RWPE2 (cell line): Measurements from ENCODE around the gene CTTN.
"Not testable (repeated sequence)": the region's sequence is repeated elsewhere in the genome, so short reads cannot be mapped to it uniquely, and the experiment has no call there.

Source experiments
- ATAC-seq: fragments of 200-7000 bp; cut with Tn5 transposase; 3 replicates; pipeline ENCODE4 v1.9.1; 2021; ENCODE audit warnings: low read depth
- DNase-seq: peaks from one replicate; pipeline ENCODE4 v3.0.0-alpha.2; 2020; ENCODE audit warnings: low spot score
- H3K27ac ChIP-seq: fragments of 450-650 bp; 2 replicates; pipeline ENCODE4 v1.5.1; 2017; ENCODE audit warnings: mild to moderate bottlenecking; ENCODE audit not compliant: poor library complexity, severe bottlenecking
- H3K27me3 ChIP-seq: fragments of 250-450 bp; sonication (Bioruptor Pico); 2 replicates; pipeline ENCODE4 v1.5.1; 2021; ENCODE audit warnings: mild to moderate bottlenecking, moderate library complexity; ENCODE audit not compliant: insufficient read depth, poor library complexity, severe bottlenecking
- H3K36me3 ChIP-seq: fragments of 250-450 bp; sonication (Bioruptor Pico); 2 replicates; pipeline ENCODE4 v1.5.1; 2020; ENCODE audit warnings: low read depth, mild to moderate bottlenecking, moderate library complexity
- H3K4me1 ChIP-seq: fragments of 250-450 bp; sonication (Bioruptor Pico); 2 replicates; pipeline ENCODE4 v1.5.1; 2021; ENCODE audit warnings: mild to moderate bottlenecking, moderate library complexity; ENCODE audit not compliant: insufficient read depth, poor library complexity, severe bottlenecking
- H3K4me3 ChIP-seq: fragments of 250-450 bp; sonication (Bioruptor Pico); 2 replicates; pipeline ENCODE4 v1.5.1; 2021; ENCODE audit warnings: mild to moderate bottlenecking, moderate library complexity; ENCODE audit not compliant: severe bottlenecking
- H3K9me3 ChIP-seq: fragments of 250-450 bp; sonication (Bioruptor Pico); 2 replicates; pipeline ENCODE4 v1.5.1; 2021; ENCODE audit warnings: mild to moderate bottlenecking, moderate library complexity; ENCODE audit not compliant: severe bottlenecking
- CTCF ChIP-seq: fragments of 450-650 bp; IDR thresholded peaks from one replicate; pipeline ENCODE4 v1.5.1; 2017; ENCODE audit warnings: mild to moderate bottlenecking, moderate library complexity; ENCODE audit not compliant: poor library complexity, severe bottlenecking

The CTTN gene

GRCh38 chr11:70407814-70408213, 9.5 kb downstream of the CTTN start:
- Histone ChIP-seq H3K27ac (no peak overlapping the region), H3K4me3 (no peak overlapping the region), H3K9me3 (no peaks in the 10 kb centered on the region), H3K36me3 (peaks cover 92% of the 10 kb centered on the region), H3K4me1 (no peaks in the 10 kb centered on the region), H3K27me3 (no peaks in the 10 kb centered on the region)
- ATAC-seq, result no peak
- TF ChIP-seq CTCF, result no peak
- DNase-seq, result no peak

GRCh38 chr11:70408326-70408725, 10.0 kb downstream of the CTTN start:
- DNase-seq, H3K4me3 ChIP-seq, H3K27ac ChIP-seq, H3K27me3 ChIP-seq, ATAC-seq, H3K9me3 ChIP-seq, H3K4me1 ChIP-seq: not testable (repeated sequence)
- peaks cover 95% of the 10 kb centered on the region for H3K36me3 ChIP-seq

GRCh38 chr11:70409437-70409836, 11.1 kb downstream of the CTTN start:
- DNase-seq, result no peak
- H3K9me3 ChIP-seq, result no peaks in the 10 kb centered on the region
- H3K4me1 ChIP-seq, result no peaks in the 10 kb centered on the region
- TF ChIP-seq CTCF, result no peak
- no peaks in the 10 kb centered on the region for H3K27me3 ChIP-seq
- H3K36me3 ChIP-seq, result peaks cover 93% of the 10 kb centered on the region
- no peak overlapping the region for H3K4me3 ChIP-seq
- no peak for ATAC-seq
- no peak overlapping the region for H3K27ac ChIP-seq

GRCh38 chr11:70409871-70410270, 11.5 kb downstream of the CTTN start:
- ATAC-seq (no peak), DNase-seq (no peak)
- Histone ChIP-seq H3K36me3 (peaks cover 93% of the 10 kb centered on the region), H3K27ac (no peak overlapping the region), H3K4me3 (no peak overlapping the region), H3K9me3 (no peaks in the 10 kb centered on the region), H3K27me3 (no peaks in the 10 kb centered on the region), H3K4me1 (no peaks in the 10 kb centered on the region)
- no peak for TF ChIP-seq CTCF

GRCh38 chr11:70410276-70411205, 12.2 kb downstream of the CTTN start:
- TF ChIP-seq CTCF, result no peak
- Histone ChIP-seq H3K27ac (no peak overlapping the region), H3K4me3 (no peak overlapping the region), H3K36me3 (peaks cover 93% of the 10 kb centered on the region), H3K4me1 (no peaks in the 10 kb centered on the region), H3K9me3 (no peaks in the 10 kb centered on the region), H3K27me3 (no peaks in the 10 kb centered on the region)
- ATAC-seq (no peak), DNase-seq (no peak)
